Stimulated activated CD8-positive, alpha-beta memory T cell treated with anti-CD3 and anti-CD28 coated beads, Interleukin-15, amount 100 ng/mL, for 4 hours (primary cell): Measurements from ENCODE around the gene TMEM154.

Experiments
- DNase-seq, 2 donors: peaks; one replicate each; pipeline ENCODE4 v3.0.0-alpha.2; 2020; ENCODE audit warnings: low read depth in 2 of 2

Gene TMEM154

DNA sequence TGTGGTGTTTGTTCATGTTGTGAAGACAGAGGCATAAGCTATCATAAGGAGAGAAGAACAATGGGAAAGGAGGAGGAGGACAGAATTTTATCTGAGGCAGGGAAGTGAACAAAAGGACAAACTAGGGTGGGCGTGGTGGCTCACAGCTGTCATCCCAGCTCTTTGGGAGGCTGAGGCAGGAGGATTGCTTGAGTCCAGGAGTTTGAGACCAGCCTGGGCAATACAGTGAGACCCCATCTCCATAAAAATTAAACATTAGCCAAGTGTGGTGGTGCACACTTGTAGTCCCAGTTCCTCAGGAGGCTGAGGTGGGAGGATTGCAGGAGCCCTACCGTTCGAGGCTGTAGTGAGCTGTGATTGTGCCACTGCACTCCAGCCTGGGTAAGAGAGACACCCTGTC lies 49.9 kb downstream of the TMEM154 start:
- no peak for DNase-seq

DNA sequence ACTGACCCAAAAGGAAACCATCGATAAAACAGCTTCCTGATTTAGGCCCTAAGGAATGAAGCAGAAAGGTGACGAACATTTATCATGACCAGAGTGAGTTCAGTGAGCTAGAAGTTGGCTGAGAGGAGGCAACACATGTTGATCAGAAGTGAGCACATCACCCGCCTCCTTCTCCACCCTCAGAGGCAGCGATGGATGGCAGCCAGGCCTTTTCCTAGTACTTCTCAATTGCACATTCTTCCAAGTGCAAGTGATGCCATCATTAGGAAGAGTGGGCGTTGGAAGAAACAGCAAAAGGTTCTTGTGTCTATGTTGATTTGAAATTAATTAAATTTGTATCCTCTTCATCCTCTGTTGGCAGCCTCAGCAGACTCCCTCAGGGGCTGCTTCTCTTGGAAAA lies 51.7 kb downstream of the TMEM154 start:
- DNase-seq, result no peak

DNA sequence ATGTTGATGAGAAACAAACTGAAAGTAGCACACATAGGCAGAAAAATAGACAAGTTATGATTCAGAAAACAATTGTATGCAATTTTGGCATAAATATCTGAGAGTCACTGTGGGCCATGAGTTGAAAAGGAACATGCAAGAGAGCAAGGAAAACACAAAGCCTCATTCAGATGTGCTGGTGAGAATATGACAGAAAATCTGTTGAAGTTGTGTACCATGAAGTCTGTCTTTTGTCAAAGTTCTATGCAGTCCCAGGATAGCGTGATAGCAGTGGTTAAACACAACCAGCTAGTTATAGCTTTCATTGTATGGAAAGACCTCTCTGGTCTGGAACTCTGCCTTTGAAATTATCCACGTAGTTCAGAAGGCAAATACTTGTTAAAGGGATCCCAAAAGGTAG lies 53.0 kb downstream of the TMEM154 start:
- no peak for DNase-seq

DNA sequence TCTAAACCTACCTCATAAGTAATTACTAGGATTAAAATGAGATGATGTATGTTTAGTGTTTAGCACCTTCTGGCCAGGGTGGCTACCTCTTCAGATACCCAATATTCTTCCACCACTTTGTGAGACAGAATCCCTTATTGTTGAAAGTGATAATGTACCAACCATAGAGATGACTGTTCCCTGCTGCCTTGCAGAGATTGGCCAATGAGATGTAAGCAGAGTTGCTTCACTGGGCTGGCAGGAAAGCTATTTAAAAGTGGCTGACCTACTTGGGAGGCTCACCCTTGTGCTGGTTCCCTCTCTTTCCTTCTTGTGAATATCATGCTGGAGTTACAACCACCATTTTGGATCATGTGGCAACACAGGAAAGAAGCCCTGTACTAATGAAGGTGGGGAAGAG lies 58.9 kb downstream of the TMEM154 start:
- no peak for DNase-seq

DNA sequence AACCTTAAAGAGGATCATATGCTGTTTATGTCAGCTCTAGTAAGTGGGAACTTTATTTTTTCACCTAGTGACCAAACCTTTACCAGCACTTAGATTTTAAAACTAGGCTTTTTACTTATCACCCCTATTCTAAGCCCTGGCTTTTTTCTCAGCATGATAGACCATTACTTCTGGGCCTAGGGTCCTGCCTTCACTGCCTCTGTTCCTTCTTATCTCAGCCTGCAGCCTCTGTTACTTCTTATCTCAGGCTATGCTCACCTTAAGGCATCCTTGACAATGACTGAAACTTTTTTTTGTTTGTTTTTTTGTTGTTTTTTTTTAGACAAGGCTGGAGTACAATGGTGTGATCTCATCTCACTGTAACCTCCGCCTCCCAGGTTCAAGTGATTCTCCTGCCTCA lies 59.6 kb downstream of the TMEM154 start:
- no peak for DNase-seq

DNA sequence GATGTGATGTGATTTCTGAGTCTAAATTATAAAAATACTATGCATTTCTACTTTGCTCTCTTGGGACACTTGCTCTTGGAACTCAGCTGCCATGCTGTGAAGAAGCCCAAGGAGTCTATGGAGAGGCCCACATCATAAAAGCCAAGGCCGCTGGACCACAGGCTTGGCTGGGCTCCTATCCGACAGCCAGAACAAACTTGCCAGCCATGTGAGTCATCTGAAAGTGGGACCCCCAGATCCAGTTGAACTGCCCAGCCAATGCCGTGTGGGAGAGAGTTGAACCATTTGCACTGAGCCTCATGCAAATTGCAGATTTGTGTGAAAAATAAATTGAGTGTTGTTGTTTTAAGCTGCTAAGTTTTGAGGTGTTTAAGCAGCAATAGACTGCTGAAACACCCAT lies 60.2 kb downstream of the TMEM154 start:
- no peak for DNase-seq

DNA sequence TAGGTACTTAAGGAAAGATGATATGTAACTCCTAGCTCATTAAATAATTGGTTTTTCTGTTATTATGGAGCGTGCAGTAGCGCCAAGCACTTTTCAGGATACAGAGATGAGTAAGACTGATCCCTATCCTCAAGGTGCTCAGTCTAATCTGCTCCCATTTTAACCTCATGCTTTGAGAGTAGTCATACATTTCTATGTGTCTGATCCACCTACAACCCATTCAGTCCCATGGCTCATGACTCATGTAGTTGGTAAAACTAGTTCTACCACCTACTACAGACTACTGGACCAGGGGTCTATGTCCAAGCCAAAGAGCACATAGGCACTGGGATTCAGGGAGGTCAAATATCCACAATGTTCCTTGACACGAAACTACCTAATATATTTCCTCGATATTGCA lies 60.8 kb downstream of the TMEM154 start:
- no peak for DNase-seq

DNA sequence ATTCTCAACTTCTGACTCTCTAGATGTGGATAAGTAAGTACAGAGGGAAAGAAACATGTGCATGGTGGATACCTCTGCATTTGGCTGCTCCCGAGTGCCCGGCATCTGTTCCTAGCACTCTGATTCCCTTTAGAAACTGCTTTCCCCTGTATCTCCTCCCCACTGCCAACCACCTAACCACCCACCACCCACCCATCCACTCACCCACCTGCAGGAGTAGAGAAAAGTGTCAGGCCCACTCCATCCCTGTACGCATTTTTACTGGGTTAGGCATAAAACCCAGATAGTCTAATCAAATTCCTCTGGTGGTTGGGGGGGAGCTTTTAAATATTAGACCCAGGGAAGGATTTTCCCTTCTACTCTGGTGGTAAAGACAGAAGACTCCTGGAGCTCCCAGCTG lies 63.0 kb downstream of the TMEM154 start:
- no peak for DNase-seq

DNA sequence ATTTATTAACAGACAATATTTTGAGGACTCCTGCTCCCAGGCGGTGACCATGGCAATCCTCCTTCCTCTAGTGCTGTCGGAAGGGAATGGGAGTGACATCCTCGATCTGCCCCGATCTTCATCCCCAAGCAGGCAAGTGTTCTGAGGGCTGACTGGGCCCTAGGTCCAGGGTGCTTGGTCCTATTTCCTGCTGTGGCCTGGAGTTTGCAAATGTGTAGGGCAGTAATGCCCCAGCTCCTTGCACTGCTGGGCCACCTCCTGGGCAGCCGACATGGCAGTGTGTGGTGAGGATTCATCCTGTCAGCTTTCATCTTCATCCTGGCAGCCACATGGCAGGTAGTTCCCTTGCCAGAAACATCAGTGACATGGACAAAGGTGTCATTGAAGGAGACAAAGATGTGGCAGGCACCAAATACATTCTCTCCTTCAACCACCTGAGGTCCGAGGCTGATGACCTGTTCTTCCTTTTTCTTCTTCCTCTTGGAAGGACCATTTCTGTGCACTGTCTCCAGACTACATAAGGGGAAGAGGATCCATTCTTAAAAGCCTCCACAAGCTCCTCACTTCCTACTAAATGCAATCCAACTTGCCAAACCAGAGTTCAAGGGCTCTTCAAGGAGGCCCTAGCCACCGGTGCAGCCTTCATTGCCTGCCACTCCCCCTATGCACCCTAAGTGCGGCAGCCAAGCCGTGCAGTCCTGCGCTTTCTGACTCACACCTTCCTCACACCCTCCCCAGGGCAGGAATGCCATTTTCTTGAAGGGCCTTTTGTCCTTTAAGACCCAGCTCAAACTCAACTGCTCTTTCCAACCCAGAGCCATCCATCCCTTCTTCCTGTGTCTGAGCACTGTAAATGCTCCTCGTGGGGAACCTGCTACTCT lies 65.7 kb downstream of the TMEM154 start:
- no peak for DNase-seq

DNA sequence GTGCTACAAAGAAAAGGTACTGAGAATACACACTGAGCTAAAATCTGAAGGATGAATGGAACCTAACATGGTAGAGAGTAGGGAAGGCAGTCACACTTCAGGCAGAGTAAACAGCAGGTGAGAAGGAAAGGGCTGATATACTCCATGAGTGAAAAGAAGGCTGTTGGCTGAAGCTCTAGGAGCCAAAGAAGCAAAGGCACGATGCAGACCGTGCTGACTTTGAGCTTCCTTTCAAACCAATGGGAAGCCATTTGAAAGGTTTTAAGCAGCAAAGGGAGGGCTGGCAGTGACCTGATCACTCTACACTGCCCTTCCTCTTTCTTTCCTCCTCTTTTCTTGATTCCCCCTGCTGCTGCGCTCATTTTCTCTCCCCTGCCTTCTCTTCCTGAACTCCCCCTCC lies 66.4 kb downstream of the TMEM154 start:
- no peak for DNase-seq

DNA sequence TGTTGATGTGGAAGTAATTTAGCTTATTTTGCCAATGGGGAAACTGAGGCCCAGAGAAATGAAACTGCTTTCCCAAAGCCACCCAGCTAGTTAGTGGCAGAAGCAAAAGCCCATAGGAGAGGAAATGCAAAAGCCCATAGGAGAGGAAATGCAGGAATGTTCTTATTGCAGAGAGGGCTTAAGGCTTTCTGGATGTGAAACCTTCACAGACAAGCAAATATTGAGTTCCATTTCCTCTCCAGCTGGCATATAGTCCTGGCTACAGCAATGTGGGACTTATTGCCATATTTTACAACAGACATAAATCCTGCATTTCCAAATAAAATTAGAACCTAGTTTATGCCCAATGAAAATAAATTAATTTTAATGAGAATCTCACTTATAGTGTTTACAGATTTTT lies 69.7 kb downstream of the TMEM154 start:
- DNase-seq, result no peak

DNA sequence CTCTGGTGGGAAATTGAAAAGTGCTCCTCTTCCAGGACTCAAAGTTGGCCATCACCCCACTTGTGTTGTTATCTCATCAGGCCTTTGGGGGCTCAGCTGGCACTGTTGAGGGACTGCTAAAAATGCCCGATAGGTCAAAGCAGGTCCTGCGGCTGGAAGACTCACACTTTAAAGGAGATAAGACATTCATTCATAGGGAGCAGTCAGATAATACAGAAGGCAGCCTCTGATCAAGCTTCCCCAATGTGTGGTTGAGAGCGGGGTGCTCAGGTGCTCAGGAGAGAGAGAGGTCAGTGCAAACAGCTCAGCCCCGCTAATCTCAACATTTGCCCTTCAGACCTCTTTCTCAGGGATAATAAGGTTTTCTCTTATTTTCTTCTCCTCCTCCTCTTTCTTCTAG lies 70.3 kb downstream of the TMEM154 start:
- no peak for DNase-seq

DNA sequence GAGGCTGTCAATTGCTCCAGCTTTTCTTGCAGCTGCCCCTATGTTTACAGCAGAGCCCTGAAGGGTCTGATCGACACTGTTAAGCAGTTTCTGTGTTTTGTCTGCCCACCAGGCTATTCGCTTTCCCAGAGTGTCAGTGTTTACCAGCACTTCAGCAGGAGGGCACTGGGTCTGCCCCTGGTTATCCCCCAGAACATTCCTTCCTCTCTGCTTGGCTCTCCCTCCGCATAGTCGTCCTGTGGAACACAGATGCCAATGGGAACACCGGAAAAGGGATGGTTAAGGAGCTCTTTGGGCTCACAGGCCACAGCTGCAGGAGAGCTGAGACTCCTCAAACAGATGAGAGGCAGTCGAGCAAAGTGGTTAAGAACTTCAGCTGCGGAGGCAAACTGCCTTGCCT lies 72.6 kb downstream of the TMEM154 start:
- DNase-seq, result no peak

DNA sequence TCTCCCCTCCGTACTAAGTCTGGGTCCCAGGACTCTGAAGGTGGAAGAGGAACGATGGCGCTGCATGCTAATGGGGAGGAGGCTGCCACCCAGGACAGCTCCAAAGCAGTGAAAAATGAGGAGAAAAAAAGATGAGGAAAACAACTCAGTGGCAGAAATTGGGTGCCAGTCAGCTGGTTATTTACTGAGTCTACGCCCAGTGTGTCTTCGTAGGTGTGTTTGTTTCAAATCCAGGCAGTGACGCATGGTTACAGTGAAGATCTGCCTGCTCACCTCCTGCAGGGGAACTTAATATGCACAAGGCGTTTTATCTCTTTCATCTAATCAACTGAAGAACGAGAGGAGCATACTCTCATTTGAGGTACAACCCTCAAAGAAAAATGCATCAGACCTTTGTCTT lies 73.0 kb downstream of the TMEM154 start:
- DNase-seq, result no peak

DNA sequence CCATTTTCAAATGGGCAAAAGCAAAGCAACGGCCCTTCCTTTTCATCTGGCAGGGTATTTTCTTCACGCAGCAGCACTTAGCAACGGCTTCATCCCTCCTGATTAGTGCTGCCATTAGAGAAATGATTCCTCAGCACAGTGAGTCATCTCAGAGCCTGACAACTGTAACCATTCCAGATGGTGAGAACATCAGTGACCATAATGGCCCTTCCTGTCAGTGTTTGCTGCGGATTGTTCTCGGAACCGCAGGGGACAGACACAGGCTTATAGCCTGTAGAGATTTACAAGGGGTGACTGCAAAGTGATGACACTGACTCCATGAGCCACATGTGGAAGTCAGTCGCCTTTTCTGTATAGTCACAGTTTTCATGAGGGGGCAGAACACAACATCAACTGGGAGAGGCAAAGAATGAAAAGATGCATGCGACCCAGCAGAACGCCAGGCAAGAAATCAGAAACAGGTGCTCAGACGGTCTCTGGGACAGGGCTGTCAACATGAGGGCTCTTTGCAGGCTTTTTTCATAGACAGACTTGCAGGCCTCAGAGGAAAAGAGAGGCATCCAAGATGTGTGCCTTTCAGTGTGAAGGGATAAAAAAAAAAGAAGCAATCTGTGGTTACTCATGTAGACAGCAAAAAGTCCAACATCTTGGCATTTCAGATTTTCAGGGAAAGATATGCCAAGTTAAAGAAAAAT lies 74.0 kb downstream of the TMEM154 start:
- DNase-seq, result no peak

DNA sequence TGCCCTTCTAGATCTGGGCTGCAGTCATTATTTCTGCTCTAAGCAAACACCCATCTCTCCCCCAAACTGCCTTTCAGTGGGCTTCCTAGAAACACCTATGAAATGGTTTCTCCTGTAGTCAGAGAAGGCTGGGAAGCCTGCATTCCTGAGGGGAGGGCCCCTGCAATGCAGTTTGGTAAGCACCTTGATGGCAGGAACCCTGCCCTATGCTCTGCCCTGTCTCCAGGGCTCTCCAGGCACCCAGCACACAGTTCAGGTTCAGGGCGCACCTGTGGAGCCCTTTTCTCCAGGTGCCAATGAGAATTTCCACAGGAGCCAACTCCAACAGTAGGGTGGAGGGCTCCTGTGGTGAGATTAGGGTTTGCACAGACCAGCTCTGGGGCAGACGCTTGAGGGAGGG lies 74.8 kb downstream of the TMEM154 start:
- no peak for DNase-seq

DNA sequence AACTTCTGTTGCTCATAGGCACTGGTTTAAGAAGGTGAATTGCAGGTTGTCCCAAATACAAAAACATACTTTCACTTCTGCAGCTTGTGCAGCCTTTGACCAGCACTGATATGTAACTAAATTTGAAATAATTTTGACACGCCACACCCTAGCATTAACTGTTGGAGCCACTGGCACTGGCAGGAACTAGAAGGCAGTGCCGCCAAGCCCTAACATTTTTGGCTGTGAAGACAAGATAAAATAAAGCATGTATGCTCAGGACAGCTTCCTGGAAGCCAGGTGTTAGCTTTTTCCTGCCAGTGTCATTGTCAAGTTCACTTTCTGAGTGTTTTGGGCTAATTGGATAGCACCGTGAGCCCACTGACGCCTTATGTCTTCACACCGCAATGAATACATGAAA lies 78.6 kb downstream of the TMEM154 start:
- DNase-seq, result no peak

DNA sequence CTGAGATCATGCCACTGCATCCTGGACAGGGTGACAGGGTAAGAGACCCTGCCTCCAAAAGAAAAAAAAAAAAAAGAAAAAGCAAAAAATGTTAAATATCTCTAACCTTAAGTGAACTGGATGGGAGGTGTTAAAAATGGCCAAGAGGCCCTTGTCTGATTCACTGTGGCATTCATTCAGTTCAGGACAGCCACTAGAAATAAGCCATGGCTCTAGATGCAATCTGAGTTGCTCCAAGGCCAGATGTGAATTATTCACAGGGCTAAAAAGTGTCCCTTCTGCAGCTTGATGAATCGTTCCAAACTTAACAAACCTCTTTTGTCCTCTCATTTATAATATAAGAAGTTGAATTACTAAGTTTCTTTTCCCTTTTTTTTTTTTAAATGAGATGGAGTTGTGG lies 80.2 kb downstream of the TMEM154 start:
- no peak for DNase-seq

DNA sequence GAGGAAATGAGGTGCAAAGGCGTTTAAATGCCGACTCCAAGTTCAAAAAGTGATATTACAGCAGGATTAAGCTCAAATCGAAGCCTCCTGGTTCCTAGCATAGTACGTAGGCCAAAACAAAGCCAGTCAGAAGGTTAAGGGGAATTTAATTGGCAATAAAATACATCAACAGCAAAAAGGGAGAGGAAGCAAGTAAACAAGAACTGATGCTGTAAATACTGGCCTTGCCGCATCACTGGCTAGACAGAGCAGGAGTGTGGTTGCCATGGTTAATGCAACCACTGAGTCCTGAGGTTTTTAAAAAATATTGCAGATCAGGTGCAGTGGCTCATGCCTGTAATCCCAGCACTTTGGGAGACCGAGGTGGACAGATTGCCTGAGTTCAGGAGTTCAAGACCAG lies 80.7 kb downstream of the TMEM154 start:
- no peak for DNase-seq

DNA sequence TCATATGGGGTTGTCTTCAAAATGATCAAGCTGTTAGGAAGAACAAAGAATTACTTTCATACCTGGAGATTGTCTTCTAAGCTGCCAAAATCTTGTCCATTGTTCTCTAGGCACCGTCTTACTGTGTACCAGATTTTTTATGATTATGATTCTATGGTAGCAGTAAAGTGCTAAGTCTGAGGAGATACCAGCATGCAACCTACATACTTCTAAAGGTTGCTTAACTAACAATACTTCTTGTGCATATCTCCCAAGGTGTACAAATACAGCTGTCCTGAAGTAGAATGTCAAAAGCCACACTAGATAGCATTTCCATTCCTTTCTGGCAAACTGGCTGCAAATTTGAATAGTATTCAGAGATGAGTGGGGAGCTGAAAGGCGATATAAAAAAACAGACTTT lies 81.3 kb downstream of the TMEM154 start:
- DNase-seq, result no peak

DNA sequence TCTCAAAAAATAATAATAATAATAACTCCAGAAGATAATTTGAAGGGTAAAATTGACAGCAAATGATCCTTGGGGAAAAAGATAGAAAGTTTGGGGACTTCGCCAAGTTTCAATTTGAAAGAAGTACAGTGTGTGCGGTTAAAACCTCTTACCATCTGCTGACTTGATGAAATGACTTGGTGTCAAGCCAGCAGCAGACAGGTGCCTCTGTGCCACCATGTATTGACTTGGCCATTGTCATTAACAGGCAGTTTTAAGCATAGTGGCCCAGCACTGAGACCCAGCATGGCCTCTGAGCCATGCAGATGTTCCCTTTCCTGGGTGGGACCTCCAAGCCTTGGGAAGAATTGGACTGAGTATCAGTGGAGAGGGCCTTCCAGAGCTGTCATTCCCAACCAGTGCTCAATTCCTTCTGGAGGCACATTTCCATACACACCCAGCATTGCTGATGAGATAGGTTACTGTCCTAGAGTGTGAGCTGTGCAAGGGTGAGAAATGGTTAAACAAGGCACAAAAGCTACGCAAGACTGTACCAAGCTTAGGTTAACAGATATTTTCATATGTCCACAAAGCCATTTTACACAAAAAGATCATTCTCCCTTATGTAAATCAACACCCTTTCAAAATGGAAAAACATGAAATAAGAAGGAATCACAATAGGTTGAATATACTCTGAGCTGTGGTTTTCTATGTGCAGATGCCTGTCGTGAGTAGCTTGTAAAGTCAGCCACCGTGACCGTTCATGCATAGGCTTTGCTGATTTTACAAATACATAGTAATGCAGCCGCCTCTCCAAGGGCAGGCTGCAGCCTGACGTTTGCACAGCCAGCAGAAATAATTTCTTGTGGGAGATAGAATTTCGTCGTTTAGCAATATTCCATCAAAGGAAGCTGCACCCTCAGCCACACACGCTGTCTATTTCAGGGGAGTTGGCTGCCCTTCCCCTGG lies 84.5 kb downstream of the TMEM154 start:
- no peak for DNase-seq

DNA sequence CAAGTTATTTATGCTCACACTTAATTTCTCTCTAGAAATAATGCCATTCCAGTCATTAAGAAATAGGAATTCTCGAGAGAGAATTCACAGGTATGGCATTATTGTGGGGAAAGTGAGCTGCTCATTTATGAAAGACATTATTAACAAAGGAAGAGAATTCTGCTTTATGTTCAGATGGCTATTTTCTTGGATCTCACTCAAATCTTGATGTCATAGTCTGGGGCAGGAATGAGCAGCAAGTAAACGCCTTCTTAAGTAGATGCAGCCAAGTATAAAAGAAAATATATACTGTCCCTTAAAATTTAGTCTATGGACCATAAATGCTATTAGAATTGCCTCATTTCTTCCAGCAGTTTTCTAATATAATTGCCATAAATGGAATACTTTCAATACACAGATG lies 85.7 kb downstream of the TMEM154 start:
- no peak for DNase-seq
